GM12878 (cell line): Measurements from ENCODE around the gene TESK2. TPM values are rescaled to one million over a fixed set of nuclear protein-coding genes. Genes with fewer than 3 reads are reported as not detected.

ENCODE experiments used
- ATAC-seq: fragments of 200-7000 bp; cut with Tn5 transposase; 3 replicates; pipeline ENCODE4 v1.9.1; 2020; ENCODE audit warnings: mild to moderate bottlenecking, moderate library complexity
- BruUV-seq: library from RNA; stranded (reverse); fragments of 400-500 nt; replicated peaks from 2 replicates; lab custom pipeline; 2021; lab: Mats Ljungman, UMichigan
- CTCF ChIA-PET: fragments of 300-600 bp; sonication (Branson Sonifier 250); formaldehyde crosslinking; extraction: SDS; loops from one replicate; lab custom pipeline; 2021; ENCODE audit warnings: inconsistent platforms; lab: Yijun Ruan, JAX
- POLR2A ChIA-PET: fragments of 350-600 bp; formaldehyde crosslinking; extraction: SDS; loops from one replicate; lab custom pipeline; 2021; ENCODE audit warnings: inconsistent platforms; lab: Charles Lee
- RAD21 ChIA-PET: fragments of 300-600 bp; sonication (Branson Sonifier 250); formaldehyde crosslinking; loops from one replicate; lab custom pipeline; 2023; ENCODE audit warnings: antibody characterized with exemption; ENCODE audit not compliant: unreplicated experiment; lab: Charles Lee
- SMC1A ChIA-PET: fragments of 300-600 bp; sonication (Branson Sonifier 250); formaldehyde crosslinking; loops from one replicate; lab custom pipeline; 2023; ENCODE audit not compliant: unreplicated experiment, uncharacterized antibody; lab: Charles Lee
- DNase-seq: peaks from one replicate; pipeline ENCODE4 v3.0.0-alpha.2; 2011; ENCODE audit warnings: low read depth, low spot score
- FAIRE-seq: peaks from 3 replicates; lab custom pipeline; 2011; peaks lifted over from hg19 to GRCh38; lab: Jason Lieb, UNC
- H2AFZ ChIP-seq: 2 replicates; pipeline ENCODE4 v1.6.0; 2011; ENCODE audit warnings: low read depth, low read length, control low read depth; ENCODE audit not compliant: control insufficient read depth
- H3K27ac ChIP-seq: 2 replicates; pipeline ENCODE4 v1.5.1; 2011; ENCODE audit warnings: control low read depth; ENCODE audit not compliant: control insufficient read depth, insufficient read depth
- H3K27me3 ChIP-seq, 2 experiments: replicated peaks in 1 of 2; 2 replicates each; pipeline versions ENCODE4 v1.6.0 to v1.6.1; 2011; ENCODE audit warnings: low read length in 1 of 2; ENCODE audit not compliant: control insufficient read depth in 2 of 2, insufficient read depth in 2 of 2
- H3K36me3 ChIP-seq, 2 experiments: 2 replicates each; pipeline ENCODE4 v1.5.1; 2011; ENCODE audit warnings: low read length in 1 of 2; ENCODE audit not compliant: control insufficient read depth in 2 of 2, insufficient read depth in 2 of 2
- H3K4me1 ChIP-seq: 2 replicates; pipeline ENCODE4 v1.6.1; 2011; ENCODE audit warnings: mild to moderate bottlenecking, low read length, moderate library complexity, mixed read lengths; ENCODE audit not compliant: control insufficient read depth, insufficient read depth
- H3K4me2 ChIP-seq: 2 replicates; pipeline ENCODE4 v1.6.0; 2011; ENCODE audit warnings: control low read depth; ENCODE audit not compliant: control insufficient read depth, insufficient read depth
- H3K4me3 ChIP-seq: fragments of 200-600 bp; sonication (generic); 2 replicates; pipeline ENCODE4 v1.5.1; 2016
- H3K79me2 ChIP-seq: 2 replicates; pipeline ENCODE4 v1.6.0; 2011; ENCODE audit warnings: low read length; ENCODE audit not compliant: control insufficient read depth, insufficient read depth
- H3K9ac ChIP-seq: 2 replicates; pipeline ENCODE4 v1.8.0; 2011; ENCODE audit warnings: low read length, control low read depth, mixed read lengths; ENCODE audit not compliant: control insufficient read depth, insufficient read depth
- H3K9me3 ChIP-seq: replicated peaks from 3 replicates; pipeline ENCODE4 v1.5.1; 2011; ENCODE audit warnings: mild to moderate bottlenecking, low read length; ENCODE audit not compliant: control insufficient read depth, insufficient read depth
- H4K20me1 ChIP-seq: 2 replicates; pipeline ENCODE4 v1.6.0; 2011; ENCODE audit not compliant: control insufficient read depth, insufficient read depth
- BCL11A ChIP-seq: IDR thresholded peaks from 2 replicates; pipeline ENCODE4 v1.6.1; 2011; ENCODE audit warnings: low read depth, low read length
- E2F4 ChIP-seq: IDR thresholded peaks from 2 replicates; pipeline ENCODE4 v1.6.1; 2012; ENCODE audit warnings: low read depth, low read length, improper control_type of control experiment
- EED ChIP-seq: sonication (generic); IDR thresholded peaks from 2 replicates; pipeline ENCODE4 v1.6.1; 2016; ENCODE audit warnings: antibody characterized with exemption, low read depth
- IKZF2 ChIP-seq, 2 experiments: fragments of 450-650 bp; IDR thresholded peaks; 2 replicates each; pipeline ENCODE4 v1.6.1; 2017; ENCODE audit warnings: mild to moderate bottlenecking in 2 of 2, moderate library complexity in 2 of 2
- IRF4 ChIP-seq: IDR thresholded peaks from 2 replicates; pipeline ENCODE4 v1.6.1; 2011; ENCODE audit warnings: low read depth, low read length
- JUNB ChIP-seq: IDR thresholded peaks from 2 replicates; pipeline ENCODE4 v1.6.1; 2016; ENCODE audit warnings: antibody characterized with exemption, mild to moderate bottlenecking
- JUND ChIP-seq: IDR thresholded peaks from 2 replicates; pipeline ENCODE4 v1.6.1; 2012; ENCODE audit warnings: low read depth, mild to moderate bottlenecking, low read length, improper control_type of control experiment, moderate library complexity
- KDM1A ChIP-seq: fragments of 200-600 bp; sonication (generic); IDR thresholded peaks from 2 replicates; pipeline ENCODE4 v1.6.1; 2016; ENCODE audit warnings: borderline replicate concordance
- MTA2 ChIP-seq: fragments of 450-650 bp; IDR thresholded peaks from 2 replicates; pipeline ENCODE4 v1.6.1; 2016; ENCODE audit warnings: low read depth, mild to moderate bottlenecking, moderate library complexity
- NFIC ChIP-seq: IDR thresholded peaks from 2 replicates; pipeline ENCODE4 v1.6.1; 2012; ENCODE audit warnings: low read depth, mild to moderate bottlenecking, inconsistent platforms, low read length, moderate library complexity
- RUNX3 ChIP-seq: IDR thresholded peaks from 2 replicates; pipeline ENCODE4 v1.6.1; 2012; ENCODE audit warnings: low read length, inconsistent platforms
- SP1 ChIP-seq: IDR thresholded peaks from one replicate; pipeline ENCODE4 v1.6.1; 2011; ENCODE audit warnings: low read depth, low read length
- SPI1 ChIP-seq: IDR thresholded peaks from 2 replicates; pipeline ENCODE4 v1.6.1; 2011; ENCODE audit warnings: low read depth, mild to moderate bottlenecking, low read length, moderate library complexity, borderline replicate concordance; ENCODE audit not compliant: insufficient read depth
- TCF3 ChIP-seq: IDR thresholded peaks from 2 replicates; pipeline ENCODE4 v1.6.1; 2012; ENCODE audit warnings: low read depth, mild to moderate bottlenecking, low read length, borderline replicate concordance; ENCODE audit not compliant: insufficient read depth
- WGBS: methylation state at CpG from one replicate; pipeline ENCODE4 v1.1.6; 2016; ENCODE audit warnings: low lambda C conversion rate; ENCODE audit not compliant: insufficient replicate concordance, insufficient coverage; ENCODE audit errors: missing lambda C conversion rate; 5-methylcytosine and 5-hydroxymethylcytosine counted together
- in situ Hi-C: fragments of 300-500 bp; cut with MboI; formaldehyde crosslinking; loops from 9 replicates; pipeline ENCODE4 v1.14.3; 2018; ENCODE audit warnings: mixed read lengths
- intact Hi-C: fragments of 100-400 bp; cut with micrococcal nuclease; formaldehyde crosslinking; loops from one replicate; pipeline ENCODE4 v1.14.2; 2022; ENCODE audit not compliant: unreplicated experiment
- polyA plus RNA-seq, 11 experiments: library from polyadenylated mRNA; depleted of rRNA in 4 of 11; unstranded in 6 of 11; stranded (reverse) in 5 of 11; fragments of >200 nt; fragmentation: Nextera tagmentation in 4 of 11; fragmentation: Illumina TruSeq in 1 of 11; extraction: Ambion mirVana in 4 of 11; extraction: Trizol in 1 of 11; gene quantifications; 1 replicate in 1 of 11; 2 replicates in 10 of 11; pipeline versions ENCODE4 v1.2.1 to v1.2.3, GENCODE V29; 2011 to 2016; ENCODE audit warnings: inconsistent platforms in 2 of 11, missing spikeins in 2 of 11, low read depth in 1 of 11
- total RNA-seq, 4 experiments: library from RNA; depleted of rRNA in 3 of 4; stranded (reverse); fragments of >200 nt in 3 of 4; fragmentation: Illumina TruSeq in 1 of 4; extraction: Trizol in 1 of 4; gene quantifications; 2 replicates each; pipeline versions ENCODE4 v1.2.1 to v1.2.3, GENCODE V29; 2013 to 2021
- TF ChIP-seq, protein P1 (sequence below): IDR thresholded peaks from 2 replicates; pipeline ENCODE4 v1.6.1; 2011; ENCODE audit warnings: mild to moderate bottlenecking, low read depth, low read length, moderate library complexity; ENCODE audit not compliant: insufficient replicate concordance
- TF ChIP-seq, protein P2 (sequence below): fragments of 450-650 bp; conservative IDR thresholded peaks from 2 replicates; pipeline ENCODE4 v1.6.1; 2017; ENCODE audit warnings: mild to moderate bottlenecking, moderate library complexity
- TF ChIP-seq, protein P3 (sequence below): IDR thresholded peaks from 2 replicates; pipeline ENCODE4 v1.6.1; 2011; ENCODE audit warnings: borderline replicate concordance, low read depth, mild to moderate bottlenecking, moderate library complexity, mixed read lengths, low read length; ENCODE audit not compliant: insufficient read depth; ENCODE audit errors: extremely low read length

The TESK2 gene
- total and polyA plus RNA-seq, 10 of the 15 experiments (the other 5 are each of a cell fraction or from before 2014, with no cell fraction given) = 2.2 to 10.0 (median 5.7) TPM

DNA sequence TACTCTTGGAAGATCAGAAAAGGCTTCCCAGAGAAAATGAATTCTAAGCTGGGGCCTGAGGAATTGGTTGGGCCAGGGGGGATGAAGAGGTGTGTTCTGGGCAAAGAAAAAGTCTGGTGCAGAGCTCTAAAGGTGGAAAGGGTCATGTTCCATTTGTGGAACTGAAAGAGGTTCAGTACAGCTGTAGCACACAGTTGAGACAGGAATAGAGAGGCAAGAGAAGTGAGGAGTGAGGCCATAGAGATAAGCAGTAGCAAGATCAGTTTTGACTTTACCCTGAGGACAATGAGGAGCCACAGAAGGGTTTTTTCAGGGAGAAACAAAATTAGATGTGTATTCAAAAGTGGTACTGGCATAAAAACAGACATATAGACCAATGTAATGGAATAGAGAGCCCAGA is 120.4 kb downstream of the TESK2 start (continued):
- TF ChIP-seq, protein P1, sequence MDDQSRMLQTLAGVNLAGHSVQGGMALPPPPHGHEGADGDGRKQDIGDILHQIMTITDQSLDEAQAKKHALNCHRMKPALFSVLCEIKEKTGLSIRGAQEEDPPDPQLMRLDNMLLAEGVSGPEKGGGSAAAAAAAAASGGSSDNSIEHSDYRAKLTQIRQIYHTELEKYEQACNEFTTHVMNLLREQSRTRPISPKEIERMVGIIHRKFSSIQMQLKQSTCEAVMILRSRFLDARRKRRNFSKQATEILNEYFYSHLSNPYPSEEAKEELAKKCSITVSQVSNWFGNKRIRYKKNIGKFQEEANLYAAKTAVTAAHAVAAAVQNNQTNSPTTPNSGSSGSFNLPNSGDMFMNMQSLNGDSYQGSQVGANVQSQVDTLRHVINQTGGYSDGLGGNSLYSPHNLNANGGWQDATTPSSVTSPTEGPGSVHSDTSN = no peak
- 0 out of 2 replicates have a peak, but pooled peaks have one; percentile 32 for TF ChIP-seq RUNX3
- TF ChIP-seq, protein P2, sequence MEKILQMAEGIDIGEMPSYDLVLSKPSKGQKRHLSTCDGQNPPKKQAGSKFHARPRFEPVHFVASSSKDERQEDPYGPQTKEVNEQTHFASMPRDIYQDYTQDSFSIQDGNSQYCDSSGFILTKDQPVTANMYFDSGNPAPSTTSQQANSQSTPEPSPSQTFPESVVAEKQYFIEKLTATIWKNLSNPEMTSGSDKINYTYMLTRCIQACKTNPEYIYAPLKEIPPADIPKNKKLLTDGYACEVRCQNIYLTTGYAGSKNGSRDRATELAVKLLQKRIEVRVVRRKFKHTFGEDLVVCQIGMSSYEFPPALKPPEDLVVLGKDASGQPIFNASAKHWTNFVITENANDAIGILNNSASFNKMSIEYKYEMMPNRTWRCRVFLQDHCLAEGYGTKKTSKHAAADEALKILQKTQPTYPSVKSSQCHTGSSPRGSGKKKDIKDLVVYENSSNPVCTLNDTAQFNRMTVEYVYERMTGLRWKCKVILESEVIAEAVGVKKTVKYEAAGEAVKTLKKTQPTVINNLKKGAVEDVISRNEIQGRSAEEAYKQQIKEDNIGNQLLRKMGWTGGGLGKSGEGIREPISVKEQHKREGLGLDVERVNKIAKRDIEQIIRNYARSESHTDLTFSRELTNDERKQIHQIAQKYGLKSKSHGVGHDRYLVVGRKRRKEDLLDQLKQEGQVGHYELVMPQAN = no peak
- peak; percentile 57 to 61; a peak in 3 of 4 replicates for TF ChIP-seq IKZF2 (IDR thresholded peaks at IDR 0.05)

GRCh38 chr1:45365051-45365450 is 125.9 kb downstream of the TESK2 start:
- SMC1A ChIA-PET = interaction anchor here (0.7 to 11.6 kb wide), 8 partner anchors 9 to 135 kb away, joined by 3 to 369 read pairs (median 3); partner anchors contain the start of genes CCDC163, MMACHC and TESK2
- no peak overlapping the region for H3K9ac ChIP-seq
- peaks cover 11% of the 10 kb centered on the region for H3K4me1 ChIP-seq
- H3K4me2 ChIP-seq = peak overlapping the region; percentile 18; the same call in 1 of the 2 replicates
- no peak overlapping the region for H3K4me3 ChIP-seq
- 22% methylated on average over 6 of the region's 6 CpGs for WGBS
- ATAC-seq (peak; percentile 96), DNase-seq (no peak), FAIRE-seq (peak; percentile 78)
- intact Hi-C loops = no loop called here
- RAD21 ChIA-PET = interaction anchor here (0.9 to 13.5 kb wide), 5 partner anchors 8 to 204 kb away, joined by 3 to 319 read pairs (median 5); partner anchors contain the start of genes MMACHC and TESK2
- H3K27me3 ChIP-seq = no peaks in the 10 kb centered on the region
- H2AFZ ChIP-seq = no peak overlapping the region
- H3K36me3 ChIP-seq = no peaks in the 10 kb centered on the region
- no peak overlapping the region for H3K27ac ChIP-seq
- no peaks in the 10 kb centered on the region for H4K20me1 ChIP-seq
- POLR2A ChIA-PET = interaction anchor here (0.6 to 1.5 kb wide), 5 partner anchors 9 to 820 kb away, joined by 3 to 4 read pairs (median 3); partner anchors contain the start of genes MUTYH and TOE1
- in situ Hi-C loops = no loop called here
- no TSS peak for BruUV-seq
- no peaks in the 10 kb centered on the region for H3K9me3 ChIP-seq
- H3K79me2 ChIP-seq = no peaks in the 10 kb centered on the region
- CTCF ChIA-PET = interaction anchor here (0.8 to 11.7 kb wide), 11 partner anchors 9 to 204 kb away, joined by 3 to 508 read pairs (median 4); partner anchors contain the start of genes CCDC163, MMACHC and TESK2
- TF ChIP-seq MTA2 (peak; percentile 83), EED (peak; percentile 62; the same call in 1 of the 2 replicates), JUND (peak; percentile 61; the same call in 1 of the 2 replicates), SP1 (no peak), E2F4 (no peak), NFIC (peak; percentile 31; the same call in 1 of the 2 replicates), RUNX3 (peak; percentile 86), JUNB (peak; percentile 83), BCL11A (peak; percentile 79), IKZF2 (IDR thresholded peaks at IDR 0.05) (peak; percentile 56 to 61), KDM1A (no peak), IRF4 (peak; percentile 81), TCF3 (no peak), SPI1 (peak; percentile 72; the same call in 1 of the 2 replicates)
- TF ChIP-seq, protein P3, sequence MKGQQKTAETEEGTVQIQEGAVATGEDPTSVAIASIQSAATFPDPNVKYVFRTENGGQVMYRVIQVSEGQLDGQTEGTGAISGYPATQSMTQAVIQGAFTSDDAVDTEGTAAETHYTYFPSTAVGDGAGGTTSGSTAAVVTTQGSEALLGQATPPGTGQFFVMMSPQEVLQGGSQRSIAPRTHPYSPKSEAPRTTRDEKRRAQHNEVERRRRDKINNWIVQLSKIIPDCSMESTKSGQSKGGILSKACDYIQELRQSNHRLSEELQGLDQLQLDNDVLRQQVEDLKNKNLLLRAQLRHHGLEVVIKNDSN = no peak
